Measurements from ENCODE around the gene RBM3. TPM values are rescaled to one million over a fixed set of nuclear protein-coding genes. Genes with fewer than 3 reads are reported as not detected.
A peak's percentile ranks its signal among the peaks of the same experiment; 100 is the strongest.

The RBM3 gene
- total RNA-seq, 6 experiments from 2014 or later, result 151 to 471 (median 406) TPM

GRCh38 chrX:48606091-48606490 is 31.8 kb downstream of the RBM3 start:
- H3K9me3 Mint-ChIP-seq, result no peaks in the 10 kb centered on the region
- H3K36me3 Mint-ChIP-seq (ENCODE audit: low read depth), result peaks cover 14% of the 10 kb centered on the region
- H3K27ac Mint-ChIP-seq, result no peak overlapping the region
- peaks cover 3% of the 10 kb centered on the region; the same call in 1 of the 2 replicates for H3K27me3 Mint-ChIP-seq (ENCODE audit: insufficient read depth)
- H3K4me1 Mint-ChIP-seq (ENCODE audit: low read depth), result no peaks in the 10 kb centered on the region
- TF ChIP-seq, protein P1, sequence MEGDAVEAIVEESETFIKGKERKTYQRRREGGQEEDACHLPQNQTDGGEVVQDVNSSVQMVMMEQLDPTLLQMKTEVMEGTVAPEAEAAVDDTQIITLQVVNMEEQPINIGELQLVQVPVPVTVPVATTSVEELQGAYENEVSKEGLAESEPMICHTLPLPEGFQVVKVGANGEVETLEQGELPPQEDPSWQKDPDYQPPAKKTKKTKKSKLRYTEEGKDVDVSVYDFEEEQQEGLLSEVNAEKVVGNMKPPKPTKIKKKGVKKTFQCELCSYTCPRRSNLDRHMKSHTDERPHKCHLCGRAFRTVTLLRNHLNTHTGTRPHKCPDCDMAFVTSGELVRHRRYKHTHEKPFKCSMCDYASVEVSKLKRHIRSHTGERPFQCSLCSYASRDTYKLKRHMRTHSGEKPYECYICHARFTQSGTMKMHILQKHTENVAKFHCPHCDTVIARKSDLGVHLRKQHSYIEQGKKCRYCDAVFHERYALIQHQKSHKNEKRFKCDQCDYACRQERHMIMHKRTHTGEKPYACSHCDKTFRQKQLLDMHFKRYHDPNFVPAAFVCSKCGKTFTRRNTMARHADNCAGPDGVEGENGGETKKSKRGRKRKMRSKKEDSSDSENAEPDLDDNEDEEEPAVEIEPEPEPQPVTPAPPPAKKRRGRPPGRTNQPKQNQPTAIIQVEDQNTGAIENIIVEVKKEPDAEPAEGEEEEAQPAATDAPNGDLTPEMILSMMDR (IDR thresholded peaks at IDR 0.05), result peak; percentile 28; the same call in 1 of the 2 replicates
- no peak overlapping the region for H3K4me3 Mint-ChIP-seq
- DNase-seq, result no peak

DNA sequence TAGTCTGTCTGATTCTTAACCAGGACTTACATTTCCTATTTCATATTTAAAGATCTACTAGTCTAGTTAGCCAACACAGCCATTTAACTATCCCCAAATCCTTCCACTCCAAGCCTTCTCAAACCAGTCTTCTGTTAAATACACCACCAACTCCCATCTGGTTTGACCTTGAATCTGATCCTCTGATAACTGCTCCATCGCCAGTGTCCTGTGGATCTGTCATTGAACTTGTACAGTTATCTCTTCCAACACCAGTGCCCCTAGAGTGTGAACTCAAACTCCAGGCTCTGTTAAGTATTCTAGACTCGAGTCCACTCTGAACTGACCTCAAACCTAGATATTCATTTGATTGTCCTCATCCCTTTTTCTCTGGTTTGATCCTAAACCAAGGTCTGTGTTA is 37.4 kb downstream of the RBM3 start:
- no peaks in the 10 kb centered on the region for H3K4me1 Mint-ChIP-seq (ENCODE audit: low read depth)

DNA sequence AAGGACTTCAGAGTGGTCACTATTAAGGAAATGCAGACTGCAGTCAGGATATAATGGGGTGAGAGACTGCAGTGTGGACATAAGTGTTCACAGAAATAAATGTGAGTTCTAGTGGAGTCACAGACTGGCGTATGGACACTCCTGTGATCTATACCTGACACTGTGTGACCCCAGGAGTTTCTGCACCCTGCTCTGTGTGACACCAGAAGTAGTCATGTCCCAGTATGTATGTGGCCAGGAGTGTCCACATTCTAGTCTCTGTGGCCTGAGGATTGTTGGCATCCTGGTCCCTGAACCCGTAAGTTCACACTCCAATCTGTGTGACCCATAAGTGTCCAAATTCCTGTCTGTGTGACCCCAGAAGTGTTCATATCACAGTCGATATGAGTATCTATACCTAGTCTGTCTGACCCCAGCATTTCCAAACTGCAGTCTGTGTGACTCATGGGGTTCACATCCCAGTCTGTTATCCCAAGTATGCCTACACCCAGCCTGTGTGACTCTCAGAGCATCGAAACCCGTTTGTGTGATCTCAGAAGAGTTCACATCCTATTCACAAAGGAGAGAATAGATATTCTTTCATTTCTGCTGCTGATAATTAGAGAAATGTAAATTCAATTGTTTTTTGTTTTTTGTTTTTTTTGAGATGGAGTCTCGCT is 39.3 kb downstream of the RBM3 start:
- TF ChIP-seq, protein P1 (IDR thresholded peaks at IDR 0.05), result no peak
- H3K36me3 Mint-ChIP-seq (ENCODE audit: low read depth), result no peaks in the 10 kb centered on the region
- no peak overlapping the region for H3K4me3 Mint-ChIP-seq
- no peak overlapping the region for H3K27ac Mint-ChIP-seq
- no peaks in the 10 kb centered on the region; the same call in none of the 2 replicates for H3K27me3 Mint-ChIP-seq (ENCODE audit: insufficient read depth)
- no peaks in the 10 kb centered on the region for H3K9me3 Mint-ChIP-seq
- DNase-seq, result peak; percentile 2
- peaks cover 6% of the 10 kb centered on the region; the same call in 1 of the 2 replicates for H3K4me1 Mint-ChIP-seq (ENCODE audit: low read depth)

More for the DNA sequence above, 37.4 kb downstream of the RBM3 start:
- no peaks in the 10 kb centered on the region for H3K9me3 Mint-ChIP-seq
- H3K27ac Mint-ChIP-seq, result no peak overlapping the region
- peaks cover 2% of the 10 kb centered on the region for H3K27me3 Mint-ChIP-seq (ENCODE audit: insufficient read depth)
- TF ChIP-seq, protein P1 (IDR thresholded peaks at IDR 0.05), result no peak
- no peak overlapping the region for H3K4me3 Mint-ChIP-seq
- no peak for DNase-seq
- H3K36me3 Mint-ChIP-seq (ENCODE audit: low read depth), result no peaks in the 10 kb centered on the region

DNA sequence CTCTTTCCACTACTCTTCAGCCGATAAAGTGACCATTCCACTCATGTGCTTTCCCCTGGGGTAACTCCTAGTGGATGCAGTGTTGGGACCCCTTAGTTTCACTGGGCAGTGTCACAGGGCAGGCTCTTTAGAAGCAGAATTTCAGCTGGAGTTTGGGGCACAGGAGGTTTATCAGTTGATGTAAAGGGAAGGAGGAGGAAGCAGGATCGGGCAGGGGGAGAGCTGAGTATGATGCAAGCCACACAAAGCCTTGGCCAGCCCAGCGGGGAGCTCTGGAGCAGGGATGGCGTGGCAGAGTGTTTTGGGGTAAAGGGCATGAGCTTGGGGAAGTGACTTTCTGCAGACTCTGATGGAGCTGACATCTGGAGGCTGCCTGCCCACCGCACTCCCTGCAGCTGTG is 42.3 kb downstream of the RBM3 start:
- Mint-ChIP-seq H3K27me3 (ENCODE audit: insufficient read depth) (no peaks in the 10 kb centered on the region; the same call in none of the 2 replicates), H3K4me3 (no peak overlapping the region)

GRCh38 chrX:48617542-48618340 is 43.5 kb downstream of the RBM3 start:
- peaks cover 6% of the 10 kb centered on the region; the same call in 1 of the 2 replicates for H3K4me1 Mint-ChIP-seq (ENCODE audit: low read depth)
- no peaks in the 10 kb centered on the region; the same call in none of the 2 replicates for H3K27me3 Mint-ChIP-seq (ENCODE audit: insufficient read depth)
- H3K4me3 Mint-ChIP-seq, result no peak overlapping the region
- TF ChIP-seq, protein P1 (IDR thresholded peaks at IDR 0.05), result no peak
- H3K36me3 Mint-ChIP-seq (ENCODE audit: low read depth), result no peaks in the 10 kb centered on the region
- no peak overlapping the region for H3K27ac Mint-ChIP-seq
- no peak for DNase-seq
- H3K9me3 Mint-ChIP-seq, result no peaks in the 10 kb centered on the region

More for the DNA sequence above, 42.3 kb downstream of the RBM3 start:
- no peaks in the 10 kb centered on the region for H3K36me3 Mint-ChIP-seq (ENCODE audit: low read depth)
- H3K4me1 Mint-ChIP-seq (ENCODE audit: low read depth), result peaks cover 6% of the 10 kb centered on the region; the same call in 1 of the 2 replicates
- TF ChIP-seq, protein P1 (IDR thresholded peaks at IDR 0.05), result no peak
- DNase-seq, result no peak
- H3K27ac Mint-ChIP-seq, result no peak overlapping the region
- H3K9me3 Mint-ChIP-seq, result no peaks in the 10 kb centered on the region
